H54 (cell line): Measurements from ENCODE around the gene ERICH6.

Experiments
- DNase-seq: peaks from one replicate; pipeline ENCODE4 v3.0.0; 2011; ENCODE audit warnings: low spot score, mixed read lengths; ENCODE audit not compliant: insufficient read length
- FAIRE-seq: peaks from 3 replicates; lab custom pipeline; 2011; peaks lifted over from hg19 to GRCh38; lab: Jason Lieb, UNC
- POLR2A ChIP-seq: IDR thresholded peaks from 2 replicates; pipeline ENCODE4 v1.6.1; 2011; ENCODE audit warnings: low read depth, mild to moderate bottlenecking, low read length

Gene ERICH6

DNA sequence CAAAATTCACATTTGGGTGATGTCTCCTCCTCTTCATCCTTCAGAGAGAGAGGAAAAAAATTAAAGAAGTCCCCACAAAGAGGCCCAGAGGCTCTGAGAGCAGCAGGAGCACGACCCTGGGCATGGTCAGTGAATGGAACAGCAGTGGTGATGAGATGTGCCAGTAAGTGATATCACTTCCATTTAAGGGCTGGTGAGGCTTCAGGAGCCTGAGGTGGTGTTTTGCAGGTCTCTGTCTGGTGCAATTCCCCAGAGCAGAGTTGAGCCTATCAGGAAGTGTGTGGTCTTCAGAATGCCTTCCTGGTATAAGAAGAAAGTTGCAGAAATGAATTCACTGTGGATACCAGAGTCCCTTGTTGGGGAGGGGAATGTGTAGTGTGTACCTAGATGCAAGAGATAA, 21.4 kb downstream of the ERICH6 start:
- TF ChIP-seq POLR2A, result no peak
- FAIRE-seq, result no peak
- DNase-seq, result no peak

DNA sequence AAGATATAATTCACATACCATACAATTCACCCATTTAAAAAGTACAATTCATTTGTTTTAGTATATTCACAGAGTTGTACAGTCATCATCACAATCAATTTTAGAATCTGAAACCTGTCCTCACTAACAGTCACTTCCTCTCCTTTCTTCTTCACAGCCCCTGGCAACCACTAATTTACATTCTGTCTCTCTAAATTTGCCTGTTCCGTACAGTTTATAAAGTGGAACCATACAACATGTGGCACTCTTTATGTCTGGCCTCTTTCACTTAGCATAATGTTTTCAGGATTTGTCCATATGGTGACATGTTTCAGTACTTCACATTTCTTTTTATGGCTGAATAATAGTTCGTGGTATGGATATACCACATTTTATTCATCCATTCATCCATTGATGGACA, 22.7 kb downstream of the ERICH6 start:
- TF ChIP-seq POLR2A, result no peak
- FAIRE-seq (no peak), DNase-seq (no peak)

DNA sequence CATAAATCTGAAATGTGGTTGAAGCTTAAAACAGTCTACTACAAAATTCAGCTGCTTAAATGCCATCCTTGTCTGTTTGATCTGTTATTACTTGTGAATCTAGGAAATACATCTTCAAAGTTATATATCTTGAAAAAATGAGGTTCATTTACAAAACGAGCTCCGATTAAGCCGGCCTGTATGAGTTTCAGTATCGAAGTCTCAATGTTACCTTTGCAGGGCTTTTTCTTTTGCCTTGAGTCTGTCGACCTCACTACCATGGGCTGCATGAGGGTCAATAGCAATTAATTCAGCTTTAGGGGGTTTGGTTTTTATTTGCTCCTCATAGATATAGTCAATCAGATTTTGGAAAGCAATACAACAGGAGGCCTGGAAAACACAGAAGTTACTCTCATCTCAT, 23.2 kb downstream of the ERICH6 start:
- TF ChIP-seq POLR2A, result no peak
- FAIRE-seq, result no peak
- no peak for DNase-seq

DNA sequence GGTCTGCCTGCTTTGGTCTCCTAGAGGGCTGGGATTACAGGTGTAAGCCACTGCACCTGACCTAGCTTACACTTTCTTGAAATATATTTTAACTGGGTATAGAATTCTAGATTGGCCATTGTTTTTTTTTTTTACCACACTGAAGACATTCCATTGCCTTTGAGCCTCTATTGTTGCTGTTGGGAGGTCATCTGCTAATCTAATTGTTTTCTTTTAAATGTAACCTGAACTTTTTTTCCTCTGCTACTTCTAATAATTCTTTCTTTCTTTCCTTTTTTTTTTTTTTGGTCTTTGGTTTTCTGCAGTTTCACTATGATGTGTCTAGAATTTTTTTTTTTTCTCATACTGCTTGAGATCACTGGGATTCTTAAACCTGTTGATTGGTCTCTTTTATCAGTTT, 28.1 kb downstream of the ERICH6 start:
- TF ChIP-seq POLR2A, result no peak
- FAIRE-seq, result no peak

DNA sequence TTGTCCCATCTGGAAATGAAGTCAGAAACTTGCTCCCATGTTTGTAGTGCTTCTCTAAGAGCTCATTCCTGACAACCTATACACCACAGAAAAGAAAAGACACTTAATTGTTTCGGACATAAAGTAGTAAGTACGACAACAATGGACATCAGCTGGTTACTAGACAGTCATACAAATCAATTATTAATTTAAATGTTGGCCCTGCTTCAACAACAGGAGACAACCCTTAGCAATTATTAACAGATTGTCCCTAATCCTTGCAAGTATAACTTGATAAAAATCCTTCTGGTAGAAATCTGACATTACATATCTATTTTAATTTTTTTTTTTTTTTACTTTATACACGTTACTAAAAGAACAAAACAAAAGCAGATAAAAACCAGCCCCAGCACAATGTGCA, 29.8 kb downstream of the ERICH6 start:
- DNase-seq (no peak), FAIRE-seq (no peak)
- TF ChIP-seq POLR2A, result no peak

More for the DNA sequence above, 28.1 kb downstream of the ERICH6 start:
- no peak for DNase-seq

DNA sequence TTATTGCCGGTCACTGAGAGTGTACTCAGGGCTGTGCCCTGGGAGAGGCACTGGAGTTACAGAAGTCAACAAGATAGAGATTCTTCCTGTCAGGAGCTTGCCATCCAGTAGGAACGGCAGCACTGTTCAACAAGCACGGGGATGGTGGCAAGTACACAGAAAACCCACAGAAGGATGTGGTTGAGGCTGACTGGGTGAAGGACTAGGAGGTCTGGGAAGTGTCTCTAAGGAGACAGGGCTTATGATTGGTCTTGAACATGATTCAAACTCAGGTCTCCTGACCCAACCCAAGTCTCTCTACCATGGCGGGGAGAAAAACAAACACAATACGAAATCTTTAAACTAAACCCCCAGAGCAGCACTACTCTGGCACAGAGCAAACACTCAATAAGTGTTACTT, 37.6 kb downstream of the ERICH6 start:
- FAIRE-seq (no peak), DNase-seq (no peak)
- no peak for TF ChIP-seq POLR2A

DNA sequence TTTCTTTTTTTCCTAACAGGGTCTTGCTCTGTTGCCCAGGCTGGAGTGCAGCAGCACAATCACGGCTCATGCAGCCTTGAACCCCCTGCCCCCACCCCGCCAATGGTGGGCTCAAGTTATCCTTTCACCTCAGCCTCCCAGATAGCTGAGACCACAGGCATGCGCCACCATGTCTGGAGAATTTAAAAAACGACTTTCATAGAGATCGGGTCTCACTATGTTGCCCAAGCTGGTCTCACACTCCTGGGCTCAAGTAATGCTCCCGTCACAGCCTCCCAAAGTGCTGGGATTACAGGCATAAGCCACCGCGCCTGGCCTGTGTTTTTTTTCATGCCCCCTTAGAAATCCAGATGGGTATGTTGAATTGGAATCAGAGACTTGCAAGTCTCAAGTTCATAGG, 40.3 kb downstream of the ERICH6 start:
- DNase-seq (no peak), FAIRE-seq (no peak)
- no peak for TF ChIP-seq POLR2A

DNA sequence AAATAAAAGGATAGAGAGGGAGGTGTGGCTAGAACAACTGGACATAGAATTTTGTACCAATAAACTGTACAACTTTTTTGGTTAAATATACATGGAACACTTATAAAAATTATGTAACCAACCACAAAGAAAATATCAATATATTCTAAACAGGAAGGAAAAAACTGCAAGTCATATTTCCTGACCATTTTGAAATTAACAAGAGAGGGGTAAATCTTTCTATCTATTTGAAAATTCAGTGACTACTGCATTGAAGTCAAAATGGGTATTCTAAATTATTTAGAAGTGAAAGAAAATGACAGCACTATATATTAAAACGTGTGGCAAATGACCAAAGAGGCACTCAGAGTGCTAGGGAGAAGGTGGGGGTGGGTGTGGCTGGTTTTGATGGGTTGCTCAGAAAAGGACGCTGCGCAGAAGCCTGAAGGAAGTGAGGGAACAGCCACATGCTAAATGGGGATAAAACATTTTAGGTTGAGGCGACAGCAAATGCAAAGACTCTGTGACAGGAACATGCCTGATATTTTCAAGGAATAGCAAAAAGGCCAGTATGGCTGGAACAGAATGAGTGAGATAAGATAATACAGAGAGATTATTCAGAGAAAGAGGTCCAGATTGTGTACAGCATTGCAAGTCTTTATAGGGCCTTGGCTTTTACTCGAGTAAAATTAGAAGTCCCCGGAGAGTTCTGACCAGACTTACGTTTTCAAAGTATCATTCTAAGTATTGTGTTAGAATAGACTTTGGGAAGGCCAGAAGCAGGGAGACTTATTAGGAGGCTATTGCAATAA, 41.1 kb downstream of the ERICH6 start:
- FAIRE-seq, result no peak
- no peak for DNase-seq
- no peak for TF ChIP-seq POLR2A

DNA sequence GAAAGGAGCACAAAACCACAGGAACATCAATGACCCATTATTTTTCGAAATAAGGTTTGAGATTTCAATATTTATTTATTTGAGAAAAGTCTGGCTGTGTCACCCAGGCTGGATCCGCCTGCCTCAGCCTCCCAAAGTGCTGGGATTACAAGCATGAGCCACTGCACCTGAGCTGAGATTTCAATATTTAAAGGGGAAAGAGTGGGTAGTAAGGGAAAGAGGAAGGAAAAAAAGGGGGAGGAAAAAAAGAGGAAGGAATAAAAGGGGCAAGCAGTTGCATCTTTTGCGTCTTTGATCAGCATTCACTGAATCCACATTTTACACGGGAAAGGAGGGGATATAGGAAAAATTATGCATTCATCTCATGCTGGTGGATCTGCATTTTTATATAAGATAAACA, 47.4 kb downstream of the ERICH6 start:
- DNase-seq (no peak), FAIRE-seq (no peak)
- no peak for TF ChIP-seq POLR2A

DNA sequence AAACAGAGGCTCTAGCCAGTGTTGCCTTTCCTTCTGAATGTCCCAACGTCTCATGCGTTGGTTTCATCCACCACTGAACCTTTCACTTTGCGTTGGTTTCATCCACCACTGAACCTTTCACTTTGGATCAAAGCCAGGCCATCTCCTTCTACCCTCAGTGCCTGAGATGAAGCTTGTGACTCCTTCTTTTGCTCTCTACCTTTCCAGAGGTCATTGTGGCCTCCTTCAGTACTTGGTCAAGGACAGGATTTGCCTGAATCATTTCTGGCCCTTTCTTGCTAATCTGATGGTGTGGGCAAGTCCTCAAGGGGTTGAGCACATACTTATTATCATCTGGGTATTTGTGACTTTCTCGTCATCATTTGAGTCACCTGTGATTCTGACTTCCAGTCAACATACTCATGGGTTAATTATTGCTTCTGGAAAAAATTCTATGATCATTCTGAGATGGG, 50.6 kb downstream of the ERICH6 start:
- TF ChIP-seq POLR2A, result no peak
- FAIRE-seq (no peak), DNase-seq (no peak)

DNA sequence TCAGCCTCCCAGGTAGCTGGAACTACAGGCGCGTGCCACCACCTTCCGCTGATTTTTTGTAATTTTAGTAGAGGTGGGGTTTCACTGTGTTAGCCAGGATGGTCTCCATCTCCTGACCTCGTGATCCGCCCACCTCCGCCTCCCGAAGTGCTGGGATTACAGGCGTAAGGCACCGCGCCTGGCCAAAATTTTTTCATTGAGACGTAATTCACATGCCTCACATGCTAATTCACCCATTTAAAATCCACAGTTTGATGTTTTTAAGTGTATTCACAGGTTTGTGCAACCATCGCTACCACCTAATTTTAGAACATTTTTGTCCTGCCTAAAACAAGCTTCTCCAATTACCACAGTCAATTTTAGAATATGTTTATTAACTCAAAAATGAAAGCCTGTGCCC, 63.5 kb downstream of the ERICH6 start:
- DNase-seq, result no peak
- FAIRE-seq, result no peak
- no peak for TF ChIP-seq POLR2A

DNA sequence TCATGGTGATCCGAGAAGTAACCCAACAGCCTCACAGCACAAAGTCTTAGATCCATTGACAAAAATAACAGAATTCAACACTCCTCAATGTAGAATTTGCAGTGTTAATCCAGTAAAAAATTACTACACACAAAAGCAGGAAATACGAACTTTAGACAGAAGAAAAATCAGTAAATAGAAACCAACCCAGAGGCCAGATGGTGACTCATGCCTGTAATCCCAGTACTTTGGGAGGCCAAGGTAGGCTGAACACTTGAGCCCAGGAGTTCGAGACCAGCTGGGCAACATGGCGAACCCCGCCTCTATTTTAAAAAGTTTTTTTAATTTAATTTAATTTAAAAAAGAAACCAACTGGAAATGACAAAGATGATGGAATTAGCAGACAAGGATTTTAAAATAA, 64.5 kb downstream of the ERICH6 start:
- DNase-seq (no peak), FAIRE-seq (peak; percentile 20)
- TF ChIP-seq POLR2A, result no peak

DNA sequence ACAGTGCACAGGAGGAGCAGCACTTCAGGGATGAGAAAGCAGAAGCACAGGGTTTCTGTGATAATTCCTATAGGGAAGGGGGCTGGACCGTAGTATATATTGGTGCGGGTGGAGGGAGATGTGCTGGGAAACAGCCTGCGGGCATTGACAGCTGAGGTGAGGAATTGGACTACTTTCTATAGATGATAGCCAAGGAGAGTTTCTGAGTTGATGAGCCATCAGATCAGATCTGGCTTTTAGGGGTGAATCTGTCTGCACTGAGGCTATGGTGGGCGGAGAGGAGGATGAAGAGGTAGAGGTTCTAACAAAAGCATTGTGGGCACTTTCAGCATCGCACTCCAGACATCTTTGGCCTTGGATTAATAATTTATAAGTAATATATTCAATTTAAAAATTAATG, 67.5 kb downstream of the ERICH6 start:
- TF ChIP-seq POLR2A, result no peak
- DNase-seq (no peak), FAIRE-seq (no peak)

DNA sequence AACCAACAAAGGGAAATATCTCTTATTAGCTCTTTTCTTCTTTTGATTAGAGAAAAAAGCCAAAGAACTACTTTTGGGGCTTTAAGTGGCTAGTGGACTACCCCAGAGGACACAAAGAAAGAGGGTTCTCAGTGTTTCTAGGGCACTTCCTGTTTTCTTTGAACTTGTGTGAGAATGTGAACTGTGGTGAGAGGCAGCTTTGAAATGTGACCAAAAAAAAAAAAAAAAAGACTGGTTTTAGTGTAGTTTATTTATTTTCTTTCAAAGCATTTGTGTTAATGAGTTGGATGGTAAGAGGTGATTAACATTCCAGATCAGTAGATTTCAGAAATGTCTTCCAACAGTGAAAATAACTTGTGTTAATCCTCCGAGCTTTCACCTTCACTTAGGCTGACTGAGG, 68.2 kb downstream of the ERICH6 start:
- no peak for TF ChIP-seq POLR2A
- no peak for DNase-seq
- no peak for FAIRE-seq

DNA sequence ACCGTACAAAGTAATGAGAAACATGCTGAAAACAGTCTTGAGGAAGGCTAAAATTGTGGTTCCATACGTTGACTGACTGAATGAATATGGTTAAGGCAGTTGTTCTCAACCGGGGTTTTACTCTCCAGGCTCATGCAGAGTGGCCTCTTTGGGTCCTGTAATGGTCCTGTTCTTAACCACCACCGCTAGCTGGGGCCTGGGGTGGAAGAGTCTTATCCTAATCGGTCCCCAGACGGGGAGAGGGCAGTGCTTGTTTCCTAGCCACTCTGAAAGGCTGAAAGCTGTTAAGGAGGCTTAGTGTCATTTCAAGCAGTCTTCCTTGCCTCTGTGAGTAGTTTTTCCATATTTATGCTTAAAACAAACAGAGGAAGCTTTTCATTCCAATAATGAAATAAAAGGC, 68.6 kb downstream of the ERICH6 start:
- FAIRE-seq (no peak), DNase-seq (no peak)
- no peak for TF ChIP-seq POLR2A
